Omental fat pad (tissue), 4 donors: Measurements from ENCODE around the gene TBC1D13. TPM values are rescaled to one million over a fixed set of nuclear protein-coding genes. Genes with fewer than 3 reads are reported as not detected.

Source experiments
- ATAC-seq: fragments of 150-250 bp; one replicate; pipeline ENCODE4 v1.9.1; 2016; ENCODE audit warnings: mild to moderate bottlenecking, moderate library complexity; ENCODE audit not compliant: low FRiP score
- DNase-seq: peaks from one replicate; pipeline ENCODE4 v3.0.0-alpha.2; 2019; ENCODE audit warnings: low spot score
- CTCF ChIP-seq, 3 donors: fragments of 450-650 bp; IDR thresholded peaks; one replicate each; pipeline ENCODE4 v1.5.1; 2016 to 2017; ENCODE audit warnings: antibody characterized with exemption in 3 of 3, mild to moderate bottlenecking in 3 of 3, moderate library complexity in 2 of 3
- total RNA-seq, 4 donors: library from RNA; depleted of rRNA; stranded (reverse); fragments of >200 nt; gene quantifications; one replicate each; pipeline ENCODE4 v1.1.0, GENCODE V29; 2016

The TBC1D13 gene
- total RNA-seq, 4 donors from 2014 or later, result 12.1 to 21.4 (median 14.9) TPM

DNA sequence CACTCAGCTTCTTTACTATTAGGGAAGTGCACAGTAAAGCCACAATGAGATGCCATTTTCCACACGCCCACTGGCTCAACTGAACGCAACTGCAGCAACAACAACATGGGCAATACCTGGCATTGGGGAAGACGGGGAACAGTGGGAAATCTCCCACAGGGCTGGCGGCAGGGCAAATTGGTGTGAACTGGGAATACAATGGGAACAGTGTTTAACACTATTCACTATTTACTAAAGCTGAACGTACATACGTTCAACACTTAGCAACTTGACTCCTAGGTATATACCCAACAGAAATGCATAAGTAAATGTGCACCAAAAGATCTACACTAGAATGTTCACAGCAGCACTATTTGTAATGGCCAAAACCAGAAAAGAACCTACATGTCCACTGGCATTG lies 29.5 kb upstream of the TBC1D13 start:
- no peak for ATAC-seq

GRCh38 chr9:128762671-128763449 lies 24.2 kb upstream of the TBC1D13 start:
- no peak for TF ChIP-seq CTCF (IDR thresholded peaks at IDR 0.05)
- no peak for ATAC-seq
- DNase-seq, result no peak

More for the DNA sequence above, 29.5 kb upstream of the TBC1D13 start:
- no peak for DNase-seq
- TF ChIP-seq CTCF (IDR thresholded peaks at IDR 0.05), result no peak

DNA sequence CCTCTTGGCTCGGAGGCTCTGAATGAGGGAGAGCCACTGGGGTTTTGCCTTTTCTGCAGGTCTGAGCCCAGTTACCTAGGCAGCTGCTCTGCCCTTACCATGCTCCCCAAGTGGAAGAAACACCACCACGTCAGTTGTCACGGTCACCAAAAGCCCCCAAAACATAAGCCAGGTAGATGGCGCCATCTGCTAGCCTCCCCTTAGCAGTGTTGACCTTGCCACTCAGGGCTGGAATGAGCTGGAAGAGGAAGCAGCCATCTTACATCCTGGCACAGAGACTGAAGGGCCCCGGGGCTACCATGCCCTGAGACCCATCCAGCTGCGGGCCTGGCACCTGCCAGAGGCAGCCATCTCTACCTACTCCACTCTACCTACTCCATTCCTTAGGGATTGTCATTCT lies 22.7 kb upstream of the TBC1D13 start:
- ATAC-seq (no peak), DNase-seq (no peak)
- TF ChIP-seq CTCF (IDR thresholded peaks at IDR 0.05), result no peak

DNA sequence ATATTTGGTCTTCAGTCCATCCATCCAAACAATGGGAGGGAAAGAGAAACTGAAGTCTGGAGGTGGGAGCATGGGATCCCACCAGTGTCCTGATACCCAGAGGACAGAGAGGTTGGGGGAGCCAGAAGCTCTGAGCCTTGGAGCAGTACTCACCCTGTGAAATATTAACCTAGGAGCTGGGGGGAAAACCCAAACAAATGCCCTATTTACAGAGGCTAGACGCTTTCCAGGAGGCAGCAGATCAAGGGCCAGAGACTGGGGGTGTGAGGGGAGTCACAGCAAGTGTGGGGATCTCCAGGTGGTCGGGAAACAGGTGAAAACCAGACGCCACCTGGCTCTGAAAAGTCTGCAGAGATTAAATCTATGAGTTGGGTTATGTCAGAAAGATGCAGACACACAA lies 21.6 kb upstream of the TBC1D13 start:
- DNase-seq (no peak), ATAC-seq (no peak)
- TF ChIP-seq CTCF (IDR thresholded peaks at IDR 0.05), result no peak

- no peak for TF ChIP-seq CTCF (IDR thresholded peaks at IDR 0.05)
- DNase-seq, result no peak
- no peak for ATAC-seq
Measured at GRCh38 chr9:128768606-128769005, 18.4 kb upstream of the TBC1D13 start.

DNA sequence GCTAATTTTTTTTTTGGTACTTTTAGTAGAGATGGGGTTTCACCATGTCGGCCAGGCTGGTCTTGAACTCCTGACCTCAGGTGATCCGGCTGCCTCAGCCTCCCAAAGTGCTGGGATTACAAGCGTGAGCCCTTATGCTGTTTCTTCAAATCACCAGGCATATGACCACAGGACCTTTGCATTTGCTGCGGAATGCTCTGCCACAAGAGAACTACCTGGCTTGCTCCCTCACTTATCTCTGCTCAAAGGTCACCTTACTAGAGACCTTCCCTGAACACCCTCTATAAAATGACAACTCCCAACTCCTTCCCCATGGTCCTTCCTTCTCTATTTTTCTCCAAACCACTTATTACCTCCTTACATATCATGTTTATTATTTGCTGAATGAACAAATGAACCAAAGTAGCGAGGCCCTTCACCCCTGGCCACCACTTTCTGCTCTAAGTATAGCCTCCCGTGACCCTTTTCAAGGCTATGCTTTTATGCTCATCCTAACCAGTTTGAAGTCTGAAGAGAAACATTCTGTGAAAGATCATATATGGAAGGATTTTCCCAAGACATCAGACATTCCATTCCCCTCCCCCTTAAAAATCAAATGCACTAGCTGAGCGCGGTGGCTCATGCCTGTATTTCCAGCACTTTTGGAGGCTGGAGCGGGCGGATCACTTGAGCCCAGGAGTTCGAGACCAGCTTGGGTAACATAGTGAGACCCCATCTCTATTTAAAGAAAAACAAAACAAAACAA lies 16.6 kb upstream of the TBC1D13 start:
- TF ChIP-seq CTCF (IDR thresholded peaks at IDR 0.05), result no peak
- DNase-seq (no peak), ATAC-seq (no peak)
